HG03103 (cell line): ENCODE results near the gene PRPF39.
A peak's percentile ranks its signal among the peaks of the same experiment; 100 is the strongest.
"Not testable (repeated sequence)": the region's sequence is repeated elsewhere in the genome, so short reads cannot be mapped to it uniquely, and the experiment has no call there.

ENCODE experiments used
- ATAC-seq: cut with Tn5 transposase; IDR thresholded peaks from one replicate; pipeline ENCODE4 v1.9.1; 2021; ENCODE audit warnings: low read depth; ENCODE audit not compliant: unreplicated experiment

Gene PRPF39

GRCh38 chr14:45081096-45081495 lies 2.8 kb upstream of the PRPF39 start:
- ATAC-seq: not testable (repeated sequence)

GRCh38 chr14:45082420-45082819 lies 1.5 kb upstream of the PRPF39 start:
- no peak for ATAC-seq

- peak; percentile 7 for ATAC-seq
Observed at GRCh38 chr14:45083617-45083975, 320 bp upstream of the PRPF39 start.

- no peak for ATAC-seq
Observed at GRCh38 chr14:45084946-45085346, 1.0 kb downstream of the PRPF39 start.

GRCh38 chr14:45089813-45090212 lies 5.9 kb downstream of the PRPF39 start:
- ATAC-seq: peak; percentile 67

- ATAC-seq: no peak
Observed at GRCh38 chr14:45091710-45092109, 7.8 kb downstream of the PRPF39 start.

- no peak for ATAC-seq
Observed at GRCh38 chr14:45094275-45094674, 10.4 kb downstream of the PRPF39 start.

GRCh38 chr14:45095143-45095542 lies 11.2 kb downstream of the PRPF39 start:
- ATAC-seq: no peak

GRCh38 chr14:45096218-45096617 lies 12.3 kb downstream of the PRPF39 start:
- no peak for ATAC-seq

GRCh38 chr14:45103806-45104205 lies 19.9 kb downstream of the PRPF39 start:
- ATAC-seq: no peak

GRCh38 chr14:45104561-45104960 lies 20.6 kb downstream of the PRPF39 start:
- ATAC-seq: no peak

- no peak for ATAC-seq
Observed at GRCh38 chr14:45112896-45113781, 29.2 kb downstream of the PRPF39 start.

GRCh38 chr14:45114327-45114726 lies 30.4 kb downstream of the PRPF39 start:
- ATAC-seq: no peak

GRCh38 chr14:45118594-45118993 lies 34.7 kb downstream of the PRPF39 start:
- ATAC-seq: no peak

- ATAC-seq: no peak
Observed at GRCh38 chr14:45120096-45120495, 36.2 kb downstream of the PRPF39 start.

- no peak for ATAC-seq
Observed at GRCh38 chr14:45123271-45123670, 39.4 kb downstream of the PRPF39 start.

GRCh38 chr14:45125754-45126153 lies 41.8 kb downstream of the PRPF39 start:
- ATAC-seq: no peak

- no peak for ATAC-seq
Observed at GRCh38 chr14:45128963-45129629, 45.2 kb downstream of the PRPF39 start.

- no peak for ATAC-seq
Observed at GRCh38 chr14:45133683-45134050, 49.8 kb downstream of the PRPF39 start.

- ATAC-seq: peak; percentile 87
Observed at GRCh38 chr14:45134051-45134958, 50.4 kb downstream of the PRPF39 start, which contains the start of gene FKBP3. Gene FKBP3 (minus strand): TSS chr14:45134481. CDS start chr14:45134456, 25 bp downstream.

GRCh38 chr14:45135156-45135555 lies 51.2 kb downstream of the PRPF39 start:
- no peak for ATAC-seq
